RPMI8226 (cell line): ENCODE data around the gene AP1B1.

Source experiments
- DNase-seq: peaks from one replicate; pipeline ENCODE4 v3.0.0-alpha.2; 2015

AP1B1 gene

DNA sequence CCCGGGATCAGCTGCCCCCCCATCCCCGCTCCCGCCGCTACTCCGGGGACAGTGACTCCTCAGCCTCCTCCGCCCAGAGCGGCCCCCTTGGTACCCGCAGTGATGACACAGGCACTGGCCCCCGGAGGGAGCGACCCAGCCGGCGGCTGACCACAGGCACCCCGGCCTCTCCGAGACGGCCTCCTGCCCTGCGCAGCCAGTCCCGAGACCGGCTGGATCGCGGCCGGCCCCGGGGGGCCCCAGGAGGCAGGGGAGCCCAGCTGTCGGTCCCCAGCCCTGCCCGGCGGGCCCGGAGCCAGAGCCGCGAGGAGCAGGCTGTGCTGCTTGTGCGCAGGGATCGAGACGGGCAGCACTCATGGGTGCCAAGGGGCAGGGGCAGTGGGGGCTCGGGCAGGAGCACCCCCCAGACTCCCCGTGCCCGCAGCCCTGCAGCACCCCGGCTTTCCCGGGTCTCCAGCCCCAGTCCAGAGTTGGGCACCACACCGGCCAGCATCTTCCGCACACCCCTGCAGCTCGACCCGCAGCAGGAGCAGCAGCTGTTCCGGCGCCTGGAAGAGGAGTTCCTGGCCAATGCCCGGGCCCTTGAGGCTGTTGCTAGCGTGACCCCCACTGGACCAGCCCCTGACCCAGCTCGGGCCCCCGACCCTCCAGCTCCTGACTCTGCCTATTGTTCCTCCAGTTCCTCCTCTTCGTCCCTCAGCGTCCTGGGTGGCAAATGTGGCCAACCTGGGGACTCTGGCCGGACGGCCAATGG lies 76.7 kb downstream of the AP1B1 start:
- DNase-seq, result no peak

GRCh38 chr22:29310863-29311339 lies 77.5 kb downstream of the AP1B1 start:
- peak; percentile 78 for DNase-seq

GRCh38 chr22:29310065-29310862 lies 78.1 kb downstream of the AP1B1 start:
- DNase-seq, result no peak

- no peak for DNase-seq
These were observed 78.9 kb downstream of the AP1B1 start for GRCh38 chr22:29309332-29310064.

GRCh38 chr22:29308791-29309262 lies 79.5 kb downstream of the AP1B1 start:
- no peak for DNase-seq

DNA sequence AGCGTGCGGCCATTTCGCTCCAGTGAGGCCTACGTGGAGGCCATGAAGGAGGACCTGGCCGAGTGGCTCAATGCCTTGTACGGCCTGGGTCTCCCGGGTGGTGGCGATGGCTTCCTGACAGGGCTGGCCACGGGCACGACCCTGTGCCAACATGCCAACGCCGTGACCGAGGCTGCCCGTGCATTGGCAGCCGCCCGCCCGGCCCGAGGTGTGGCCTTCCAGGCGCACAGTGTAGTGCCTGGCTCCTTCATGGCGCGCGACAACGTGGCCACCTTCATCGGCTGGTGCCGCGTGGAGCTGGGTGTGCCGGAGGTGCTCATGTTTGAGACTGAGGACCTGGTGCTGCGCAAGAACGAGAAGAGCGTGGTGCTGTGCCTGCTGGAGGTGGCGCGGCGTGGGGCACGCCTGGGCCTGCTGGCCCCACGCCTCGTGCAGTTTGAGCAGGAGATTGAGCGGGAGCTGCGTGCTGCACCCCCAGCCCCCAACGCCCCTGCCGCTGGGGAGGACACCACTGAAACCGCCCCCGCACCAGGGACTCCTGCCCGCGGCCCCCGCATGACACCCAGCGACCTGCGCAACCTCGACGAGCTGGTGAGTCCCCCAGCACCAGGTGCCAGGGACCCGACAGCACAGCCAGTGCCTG lies 80.1 kb downstream of the AP1B1 start:
- no peak for DNase-seq

DNA sequence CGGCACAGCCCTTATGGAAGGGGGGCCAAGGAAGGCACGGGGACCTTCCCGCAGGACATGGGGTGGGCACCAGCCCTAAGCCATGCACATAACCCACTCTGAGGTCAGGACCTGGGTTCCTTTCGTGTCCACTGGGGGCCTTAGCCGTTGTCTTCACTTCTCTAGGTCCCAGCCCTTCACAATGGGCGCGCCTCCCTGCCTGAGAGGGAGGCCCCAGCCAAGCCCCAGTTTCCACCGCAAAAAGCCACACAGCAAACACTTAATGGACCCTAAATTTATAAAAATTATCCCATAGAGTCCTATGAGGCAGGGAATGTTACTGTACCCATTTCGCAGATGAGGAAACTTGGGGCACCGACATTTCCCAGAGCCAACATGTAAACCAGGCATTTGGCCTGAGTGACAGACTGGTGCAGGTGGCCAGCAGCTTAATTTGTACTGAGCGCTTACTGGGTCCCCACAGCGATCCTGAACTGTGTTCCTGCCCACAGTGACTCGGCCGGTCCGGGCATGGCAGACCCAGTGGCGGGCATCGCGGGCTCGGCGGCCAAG lies 80.7 kb downstream of the AP1B1 start:
- no peak for DNase-seq

- DNase-seq, result peak; percentile 72
These were observed 81.4 kb downstream of the AP1B1 start for GRCh38 chr22:29306835-29307595.

GRCh38 chr22:29306175-29306834 lies 82.1 kb downstream of the AP1B1 start, which contains the start of gene GAS2L1:
GAS2L1 (plus strand) TSS chr22:29306650; CDS start chr22:29308106, 1,456 bp downstream.
- DNase-seq, result peak; percentile 75

DNA sequence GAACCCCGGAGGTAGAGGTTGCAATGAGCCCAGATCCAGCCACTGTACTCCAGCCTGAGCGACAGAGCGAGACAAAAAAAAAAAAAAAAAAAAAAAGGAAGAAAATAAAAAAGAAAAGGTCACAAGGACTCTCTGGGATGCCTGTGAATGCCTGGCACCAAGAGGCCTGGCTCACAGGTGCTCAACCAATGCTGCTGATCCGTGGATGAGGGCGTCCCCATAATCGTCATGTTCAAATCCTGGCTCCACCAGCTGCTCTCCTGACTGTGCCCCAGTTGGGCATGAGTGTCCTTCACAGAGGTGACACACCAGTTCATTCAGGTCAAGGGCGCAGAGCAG lies 82.6 kb downstream of the AP1B1 start:
- no peak for DNase-seq

DNA sequence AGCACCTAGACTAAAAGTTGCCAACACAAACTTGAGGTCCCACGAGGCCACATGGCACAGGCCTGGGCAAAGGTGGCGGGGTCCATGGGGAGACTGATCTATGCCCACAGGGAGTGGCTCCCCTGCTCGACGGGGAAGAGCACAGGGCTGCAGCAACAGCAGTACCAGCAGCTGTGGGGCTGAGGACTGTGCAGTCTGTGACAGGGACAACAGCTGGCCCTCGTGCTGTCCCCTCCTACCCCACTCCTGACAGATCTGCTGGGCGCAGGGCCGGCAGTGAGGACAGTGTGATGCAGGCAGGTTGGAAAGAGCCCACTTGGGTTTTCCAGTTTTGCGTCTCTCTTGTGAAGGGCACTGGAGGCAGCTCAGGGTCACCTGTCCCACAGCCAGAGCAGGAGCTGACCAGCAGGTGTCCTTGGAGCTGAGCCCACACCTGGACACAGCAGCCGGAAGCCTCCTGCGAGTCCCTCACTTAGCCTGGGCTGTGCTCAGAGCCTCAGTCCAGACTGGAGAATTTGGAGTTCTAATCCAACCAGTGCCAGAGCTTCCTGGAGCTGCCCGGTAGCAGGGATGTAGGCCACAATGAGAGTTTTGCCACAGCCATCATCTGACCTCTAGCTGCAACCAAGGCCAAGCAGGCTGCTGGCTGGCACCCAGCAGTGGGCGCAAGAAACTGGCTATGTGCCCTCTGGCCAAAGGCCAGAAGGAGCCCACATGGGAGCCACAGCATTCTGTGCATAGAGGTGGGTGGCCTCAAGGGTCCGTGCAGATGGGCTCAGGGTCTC lies 85.5 kb downstream of the AP1B1 start:
- no peak for DNase-seq

DNA sequence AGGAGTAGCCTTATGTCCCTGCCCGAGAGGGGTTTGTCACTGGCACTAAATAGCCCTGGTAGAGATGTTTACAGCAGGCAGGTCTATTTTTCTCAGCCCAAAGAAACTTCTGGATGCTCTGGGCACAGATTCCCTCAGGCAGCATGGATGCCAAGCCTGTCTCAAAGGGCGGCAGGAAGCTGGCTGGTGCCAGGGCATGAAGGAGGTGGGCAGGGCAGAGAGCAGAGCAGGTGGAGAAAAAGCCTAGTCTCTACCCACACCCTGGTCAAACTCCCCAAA lies 86.0 kb downstream of the AP1B1 start:
- no peak for DNase-seq

GRCh38 chr22:29301716-29302401 lies 86.5 kb downstream of the AP1B1 start:
- no peak for DNase-seq

- DNase-seq, result no peak
These were observed 87.4 kb downstream of the AP1B1 start for GRCh38 chr22:29300807-29301601.

DNA sequence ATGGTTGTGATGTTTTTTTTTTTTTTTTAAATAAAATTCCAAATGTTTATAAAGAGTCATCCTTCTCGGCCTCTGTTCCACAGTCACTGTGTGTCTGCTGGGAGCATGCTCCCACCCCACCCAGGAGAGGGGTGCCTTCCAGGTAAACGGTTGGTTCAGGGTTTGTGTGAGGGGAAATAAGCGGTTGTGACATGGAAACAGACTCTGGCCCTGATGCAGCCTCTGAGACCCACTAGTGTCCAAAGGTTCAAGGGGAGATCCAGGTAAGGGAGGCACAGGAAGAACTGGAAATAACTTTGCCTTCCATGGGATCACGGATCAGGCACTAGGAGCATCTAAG lies 87.9 kb downstream of the AP1B1 start:
- DNase-seq, result no peak

GRCh38 chr22:29299136-29299900 lies 89.1 kb downstream of the AP1B1 start:
- no peak for DNase-seq

- DNase-seq, result no peak
These were observed 89.7 kb downstream of the AP1B1 start for GRCh38 chr22:29298641-29299040.

DNA sequence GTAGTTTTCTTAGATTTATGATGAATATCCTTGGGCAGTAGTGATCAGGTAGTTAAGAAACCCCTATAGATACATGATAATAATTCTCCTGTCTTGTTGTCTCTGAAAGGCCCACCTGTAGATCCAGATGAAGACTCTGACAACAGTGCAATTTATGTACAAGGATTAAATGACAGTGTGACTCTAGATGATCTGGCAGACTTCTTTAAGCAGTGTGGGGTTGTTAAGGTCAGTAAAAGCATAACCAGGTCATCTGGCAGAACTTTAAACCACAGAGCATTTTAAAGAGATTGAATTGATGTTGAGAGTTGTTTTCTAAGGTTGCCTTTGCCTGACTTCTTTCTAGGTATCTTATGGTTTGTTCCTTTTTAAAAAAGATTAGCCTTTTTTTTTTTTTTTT lies 96.0 kb downstream of the AP1B1 start:
- DNase-seq, result no peak
